ENCODE data around the gene REPS1.
"Not testable (repeated sequence)": the region's sequence is repeated elsewhere in the genome, so short reads cannot be mapped to it uniquely, and the experiment has no call there.

REPS1 gene

DNA sequence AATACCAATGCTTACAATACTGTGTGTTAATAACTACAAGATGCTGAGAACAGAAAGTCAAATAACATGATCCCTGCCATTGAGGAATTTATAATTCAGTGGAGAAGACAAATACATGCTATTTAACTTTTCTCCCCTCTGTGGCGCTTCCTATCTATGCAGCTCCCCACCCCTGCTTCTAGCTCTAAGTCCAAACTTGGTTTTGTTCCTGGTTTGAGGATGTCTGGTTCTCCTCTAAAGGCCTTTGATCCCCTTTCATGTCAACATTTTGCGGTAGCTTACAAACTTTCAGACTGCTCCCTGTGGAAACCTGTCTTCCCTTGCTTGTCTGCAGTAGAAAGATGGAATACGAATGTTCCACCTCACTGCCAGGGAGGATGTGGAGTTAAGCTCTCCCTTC, 18.4 kb upstream of the REPS1 start:
- DNase-seq (ENCODE audit: low spot score): no peak

DNA sequence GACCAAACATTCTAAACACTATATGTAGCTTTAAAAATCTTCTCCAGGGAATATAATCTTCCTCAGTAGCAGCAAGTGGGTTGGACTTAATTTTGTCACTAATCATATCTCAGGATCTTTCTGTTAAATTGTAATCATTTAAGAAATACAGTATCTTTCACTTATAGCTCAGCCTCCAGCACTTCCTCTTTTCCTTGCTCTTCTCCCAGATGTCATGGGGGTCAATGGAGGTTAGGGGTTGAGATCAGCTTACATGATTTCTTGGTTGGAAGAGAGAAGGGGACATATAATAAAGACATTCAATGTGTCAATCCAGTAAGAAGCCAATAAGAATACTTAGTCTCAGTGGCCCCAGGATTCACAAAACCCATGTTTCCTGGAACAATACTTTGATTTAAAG, 15.7 kb upstream of the REPS1 start:
- no peak for DNase-seq (ENCODE audit: low spot score)

DNA sequence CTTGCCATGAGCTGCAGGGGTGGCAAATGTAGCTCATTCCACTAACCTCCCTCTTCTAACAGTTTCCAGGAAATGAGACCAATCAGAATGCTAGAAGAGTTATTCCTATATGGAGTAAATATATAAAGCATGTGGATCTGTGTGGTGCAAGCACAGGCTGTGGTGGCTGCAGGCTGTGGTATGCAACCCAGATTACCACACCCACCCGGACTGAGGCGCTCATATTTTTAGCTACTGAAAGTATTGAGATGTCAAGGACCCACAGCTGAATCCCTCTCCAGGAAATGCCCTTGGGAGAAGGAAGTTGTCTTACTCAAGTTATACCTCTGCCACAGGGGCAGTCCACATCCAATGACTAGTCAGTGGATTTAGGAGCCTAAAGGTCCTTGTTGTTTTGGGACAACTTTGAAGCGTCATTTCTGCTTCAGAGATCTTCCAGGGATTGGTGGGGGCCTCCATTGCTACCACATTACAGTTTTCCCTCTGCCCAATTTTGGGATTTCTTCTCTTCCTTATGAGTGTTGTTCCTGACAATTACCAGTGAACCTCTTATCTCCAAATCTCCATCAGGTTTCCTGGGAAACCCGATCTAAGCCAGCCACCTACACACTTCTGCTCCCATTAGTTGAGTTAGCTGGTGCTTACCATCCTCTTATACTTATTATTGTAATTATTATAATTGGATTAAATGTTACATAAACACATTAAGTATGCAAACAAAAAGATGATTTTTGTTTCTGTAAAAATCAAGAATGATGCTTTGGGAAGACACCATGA, 12.1 kb upstream of the REPS1 start:
- no peak for DNase-seq (ENCODE audit: low spot score)

DNA sequence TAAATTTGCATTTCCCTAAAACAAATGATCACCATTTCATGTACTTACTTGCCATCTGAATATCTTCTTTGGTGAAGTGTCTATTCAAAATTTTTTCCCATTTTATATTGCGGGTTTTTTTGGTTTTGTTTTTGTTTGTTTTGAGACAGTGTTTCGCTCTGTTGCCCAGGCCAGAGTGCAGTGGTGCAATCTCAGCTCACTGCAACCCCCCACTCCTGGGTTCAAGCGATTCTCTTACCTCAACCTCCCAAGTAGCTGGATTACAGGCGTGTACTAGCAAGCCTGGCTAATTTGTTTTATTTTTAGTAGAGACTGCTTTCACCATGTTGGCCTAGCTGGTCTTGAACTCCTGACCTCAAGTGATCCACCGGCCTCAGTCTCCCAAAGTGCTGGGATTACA, 9.1 kb upstream of the REPS1 start:
- no peak for DNase-seq (ENCODE audit: low spot score)

DNA sequence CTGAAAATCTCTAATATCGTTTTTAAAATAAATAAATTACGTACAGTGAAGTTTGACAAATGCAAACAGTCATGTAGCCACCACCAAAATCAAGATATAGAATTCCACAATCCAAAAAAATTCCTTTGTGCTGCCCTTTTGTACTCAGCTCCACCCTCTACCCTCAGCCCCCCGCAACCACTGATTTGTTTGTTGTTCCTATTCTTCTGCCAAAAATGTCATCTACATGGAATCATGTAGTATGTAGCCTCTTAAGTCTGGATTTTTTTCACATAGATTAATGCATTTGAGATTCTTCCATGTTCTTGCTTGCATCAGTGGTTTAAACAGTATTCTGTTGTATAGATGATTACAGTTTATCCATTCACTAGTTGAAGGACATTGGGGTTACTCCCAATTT, 8.5 kb upstream of the REPS1 start:
- DNase-seq (ENCODE audit: low spot score): no peak

DNA sequence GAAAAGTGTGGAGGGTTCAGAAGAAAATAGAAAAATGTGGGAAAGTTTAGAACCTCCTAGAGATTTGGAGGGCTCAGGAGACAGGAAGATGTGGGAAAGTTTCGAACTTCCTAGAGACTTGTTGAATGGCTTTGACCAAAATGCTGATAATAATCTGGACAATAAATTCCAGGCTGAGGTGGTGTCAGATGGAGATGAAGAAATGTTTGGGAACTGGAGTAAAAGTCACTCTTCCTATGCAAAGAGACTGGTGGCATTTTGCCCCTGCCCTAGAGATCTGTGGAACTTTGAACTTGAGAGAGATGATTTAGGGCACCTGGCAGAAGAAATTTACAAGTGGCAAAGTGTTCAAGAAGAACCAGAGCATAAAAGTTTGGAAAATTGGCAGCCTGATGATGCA, 5.4 kb upstream of the REPS1 start:
- not testable (repeated sequence) for DNase-seq (ENCODE audit: low spot score)

DNA sequence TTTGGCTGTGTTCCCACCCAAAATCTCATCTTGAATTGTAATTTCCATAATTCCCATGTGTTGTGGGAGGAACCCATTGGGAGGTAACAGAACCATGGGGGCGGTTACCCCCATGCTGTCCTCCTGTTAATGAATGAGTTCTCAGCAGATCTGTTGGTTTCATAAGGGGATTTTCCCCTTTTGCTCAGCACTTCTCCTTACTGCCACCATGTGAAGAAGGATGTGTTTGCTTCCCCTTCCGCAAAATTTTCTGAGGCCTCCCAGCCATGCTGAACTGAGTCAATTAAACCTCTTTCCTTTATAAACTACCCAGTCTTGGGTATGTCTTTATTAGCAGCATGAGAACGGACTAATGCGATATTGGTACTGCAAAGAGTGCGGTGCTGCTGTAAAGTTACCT, 4.9 kb upstream of the REPS1 start:
- not testable (repeated sequence) for DNase-seq (ENCODE audit: low spot score)

DNA sequence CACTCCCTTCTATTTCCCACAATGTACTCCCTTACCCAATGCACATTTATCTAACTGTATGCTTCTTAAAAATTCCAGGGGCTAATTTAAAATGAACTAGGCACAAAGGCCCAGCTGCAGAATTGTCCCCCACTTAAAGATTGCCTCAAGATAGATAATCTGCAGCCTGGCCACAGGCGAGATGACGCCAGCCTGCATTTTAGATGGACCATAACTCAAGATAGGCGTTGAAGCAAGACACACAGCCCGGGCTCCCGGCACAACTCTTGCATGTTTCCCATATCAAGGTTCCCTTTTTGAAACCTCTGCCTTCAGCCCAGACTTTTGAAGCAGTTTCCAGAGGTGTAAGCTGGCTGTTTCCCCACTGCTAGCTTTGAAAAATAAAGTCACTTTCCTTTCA, 3.2 kb upstream of the REPS1 start:
- no peak for DNase-seq (ENCODE audit: low spot score)

DNA sequence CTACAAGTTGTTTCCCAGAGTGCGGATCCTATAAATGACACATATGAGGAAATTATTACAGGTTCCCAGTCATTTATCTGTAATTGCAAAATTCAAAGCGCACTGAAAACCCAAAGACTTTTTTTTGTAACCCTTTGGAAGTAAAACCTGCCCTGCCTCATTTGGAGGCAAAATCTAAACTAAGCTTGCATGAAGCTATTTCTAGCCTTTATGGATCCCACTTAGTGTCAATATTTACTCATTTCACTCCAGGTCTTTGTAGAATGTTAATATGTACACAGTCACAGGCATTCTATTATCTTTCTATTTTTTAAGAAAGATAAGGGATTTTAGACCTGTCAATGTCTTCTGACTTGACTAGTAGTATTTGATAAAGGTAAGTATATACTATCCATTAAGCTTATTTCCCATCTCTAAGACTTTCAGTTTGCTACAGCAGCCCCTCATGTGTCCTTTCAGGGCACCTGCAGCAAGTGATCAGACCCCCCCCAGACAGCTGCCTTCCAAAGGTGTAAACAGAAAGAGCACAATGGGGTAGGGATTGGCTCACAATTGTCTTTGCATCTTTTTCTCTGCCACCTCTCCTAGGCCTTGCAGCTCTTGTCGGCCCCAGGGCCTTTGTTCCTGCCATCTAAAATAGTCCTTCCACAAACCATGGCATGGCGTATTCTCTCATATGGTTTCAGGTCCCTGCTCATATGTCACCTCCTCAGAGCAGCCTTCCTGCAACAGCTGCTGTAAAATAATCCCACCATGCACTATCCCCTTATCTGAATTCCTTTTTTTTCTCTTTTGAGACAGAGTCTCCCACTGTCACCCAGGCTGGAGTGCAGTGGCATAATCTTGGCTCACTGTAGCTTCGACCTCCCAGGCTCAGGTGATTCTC, 1.3 kb upstream of the REPS1 start:
- DNase-seq (ENCODE audit: low spot score): no peak

DNA sequence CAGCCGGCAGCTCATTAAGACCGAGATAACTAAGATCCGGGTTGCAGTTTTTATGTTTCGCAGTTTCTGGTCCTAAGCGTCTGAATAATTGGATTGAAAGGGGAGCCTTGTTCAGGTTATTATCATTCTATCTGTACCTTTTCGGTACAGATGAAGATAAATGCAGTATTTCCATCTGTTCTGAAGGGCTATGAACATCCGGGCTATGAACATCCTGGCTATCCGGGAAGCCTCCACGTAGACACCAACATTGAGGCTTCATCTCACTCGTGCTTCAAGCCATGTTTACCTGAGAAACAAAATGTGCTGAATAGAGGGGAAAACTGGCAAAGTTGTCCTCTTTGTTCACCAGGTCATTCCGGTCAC, 399 bp upstream of the REPS1 start:
- DNase-seq (ENCODE audit: low spot score): peak; percentile 85

DNA sequence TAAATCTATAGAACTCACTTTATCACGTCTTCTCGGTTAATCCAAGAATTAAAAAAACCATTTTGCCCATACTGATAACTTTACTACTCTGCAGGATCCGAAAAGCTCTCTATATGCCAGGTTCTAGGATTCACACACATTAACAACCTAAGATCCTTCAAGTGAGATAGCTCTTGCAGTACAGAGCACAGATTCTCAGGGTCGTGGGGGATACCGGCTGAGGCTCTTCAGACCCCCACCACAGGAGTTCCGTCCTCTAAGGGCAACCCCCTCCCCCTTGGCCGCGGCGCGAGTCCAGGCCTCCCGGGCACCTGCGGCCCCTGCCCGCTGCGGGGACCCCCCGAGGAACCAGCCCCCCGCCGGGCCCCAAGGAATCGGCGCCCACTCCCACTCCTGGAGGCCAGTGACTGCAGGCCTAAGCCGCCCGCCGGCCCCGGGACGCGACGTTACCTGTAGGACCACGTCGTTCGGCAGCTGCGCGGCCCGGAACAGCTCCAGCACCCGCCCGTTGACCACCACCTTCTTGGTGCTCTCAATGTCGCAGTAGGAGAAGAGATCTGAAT, 892 bp downstream of the REPS1 start:
- DNase-seq (ENCODE audit: low spot score): peak; percentile 23

DNA sequence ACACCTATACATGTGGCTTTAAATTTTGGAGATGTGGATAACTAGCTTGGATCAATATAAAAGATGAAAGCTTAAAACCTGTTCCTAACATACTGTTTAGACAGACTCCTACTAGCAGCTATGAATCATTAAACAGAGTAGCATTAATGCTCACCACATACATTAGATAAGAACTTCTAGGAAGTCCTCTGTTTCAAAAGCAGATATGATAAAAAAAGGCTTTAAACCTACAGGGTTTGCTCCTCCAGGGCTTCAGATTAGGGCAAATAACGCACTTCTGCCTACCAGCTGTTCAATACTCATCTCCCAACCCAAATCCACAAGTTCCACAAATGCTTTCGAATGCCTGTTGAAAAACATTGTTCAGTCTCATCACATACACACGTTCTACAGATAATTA, 1.5 kb downstream of the REPS1 start:
- DNase-seq (ENCODE audit: low spot score): peak; percentile 32

DNA sequence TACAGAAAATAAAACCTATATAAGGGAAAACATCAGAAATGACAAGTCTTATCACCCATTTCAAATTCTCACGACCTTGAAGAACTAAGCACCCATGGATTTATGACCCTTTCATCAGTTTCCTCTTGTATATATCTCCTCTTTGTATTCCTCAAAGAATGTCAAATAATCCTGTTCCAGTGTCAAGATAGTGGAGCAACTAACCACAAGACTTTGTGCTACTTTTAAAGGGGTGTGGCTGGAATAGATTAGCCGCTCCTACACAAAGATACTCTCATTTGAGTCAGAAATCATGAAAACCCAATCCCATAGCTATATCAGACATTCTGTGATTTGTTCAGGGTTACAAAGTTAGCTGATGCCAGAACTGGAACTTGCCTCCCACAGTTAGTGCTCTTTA, 6.6 kb downstream of the REPS1 start:
- DNase-seq (ENCODE audit: low spot score): no peak

DNA sequence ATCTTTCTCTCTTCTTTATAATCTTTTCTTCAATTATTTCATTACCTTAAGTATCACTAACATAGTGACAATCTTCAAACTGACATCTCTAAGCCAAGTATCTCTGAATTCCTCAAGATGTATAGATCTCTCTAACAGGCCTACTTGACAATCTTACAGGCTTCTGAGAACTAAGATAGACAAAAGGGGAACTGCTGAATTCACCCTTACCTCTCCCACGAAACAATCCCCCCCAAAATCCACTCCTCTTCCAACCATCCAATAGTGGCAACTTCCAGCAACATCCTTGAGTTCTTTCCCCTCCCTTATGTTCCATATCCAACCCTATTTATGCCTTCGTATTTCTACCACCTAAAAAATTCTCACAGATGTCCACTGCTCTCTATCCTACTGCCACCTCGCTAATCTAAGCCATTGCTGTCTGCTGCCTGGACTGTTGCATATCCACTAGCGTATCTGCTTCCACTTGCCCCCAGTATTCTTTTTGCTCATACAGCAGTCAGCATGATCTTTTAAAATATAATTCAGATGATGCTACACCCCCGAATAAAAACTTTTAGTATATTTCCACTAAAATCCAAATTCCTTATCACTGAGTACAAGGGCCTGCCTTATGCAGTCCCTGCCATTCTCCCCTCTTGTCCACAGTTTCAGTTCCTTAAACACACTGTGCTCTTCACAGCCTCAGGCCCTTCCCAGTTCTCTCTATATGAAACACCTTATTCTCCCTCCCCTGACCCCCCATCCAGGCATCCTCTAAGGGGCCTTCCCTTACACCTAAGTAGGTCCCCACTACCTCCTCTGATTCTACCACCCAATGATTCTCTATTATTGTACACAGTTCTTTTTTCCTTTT, 8.0 kb downstream of the REPS1 start:
- peak; percentile 19 for DNase-seq (ENCODE audit: low spot score)

DNA sequence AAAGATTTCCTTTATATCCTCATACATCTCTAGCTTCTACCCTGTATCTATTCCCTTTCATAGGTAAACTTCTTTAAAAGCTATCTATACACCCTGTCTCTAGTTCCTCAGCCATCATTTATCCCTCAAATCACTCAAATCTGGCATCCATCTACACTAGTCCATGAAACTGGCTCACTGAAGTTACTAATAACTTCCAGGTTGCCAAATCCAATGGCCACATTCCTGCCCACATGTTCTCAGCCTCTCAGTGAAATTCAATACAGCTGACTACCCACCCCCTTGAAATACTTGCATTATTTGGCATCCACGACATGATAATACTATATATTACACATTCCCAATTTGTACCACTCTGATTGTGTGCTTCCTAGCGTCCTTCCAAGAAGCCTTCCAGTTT, 8.7 kb downstream of the REPS1 start:
- no peak for DNase-seq (ENCODE audit: low spot score)

DNA sequence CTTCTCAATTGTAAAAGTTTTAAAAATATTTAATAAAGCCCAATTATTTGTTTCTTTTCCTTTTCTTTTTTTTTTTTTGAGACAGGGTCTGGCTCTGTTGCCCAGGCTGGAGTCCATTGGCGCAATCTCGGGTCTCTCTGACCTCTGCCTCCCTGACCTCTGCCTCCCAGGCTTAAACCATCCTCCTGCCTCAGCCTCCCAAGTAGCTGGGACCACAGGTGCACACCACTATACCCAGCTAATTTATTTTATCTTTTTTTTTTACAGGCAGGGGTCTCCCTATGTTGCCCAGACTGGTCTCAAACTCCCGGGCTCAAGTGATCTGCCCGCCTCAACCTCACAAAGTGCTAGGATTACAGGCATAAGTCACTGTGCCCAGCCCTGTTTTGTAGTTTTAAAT, 9.8 kb downstream of the REPS1 start:
- DNase-seq (ENCODE audit: low spot score): no peak

DNA sequence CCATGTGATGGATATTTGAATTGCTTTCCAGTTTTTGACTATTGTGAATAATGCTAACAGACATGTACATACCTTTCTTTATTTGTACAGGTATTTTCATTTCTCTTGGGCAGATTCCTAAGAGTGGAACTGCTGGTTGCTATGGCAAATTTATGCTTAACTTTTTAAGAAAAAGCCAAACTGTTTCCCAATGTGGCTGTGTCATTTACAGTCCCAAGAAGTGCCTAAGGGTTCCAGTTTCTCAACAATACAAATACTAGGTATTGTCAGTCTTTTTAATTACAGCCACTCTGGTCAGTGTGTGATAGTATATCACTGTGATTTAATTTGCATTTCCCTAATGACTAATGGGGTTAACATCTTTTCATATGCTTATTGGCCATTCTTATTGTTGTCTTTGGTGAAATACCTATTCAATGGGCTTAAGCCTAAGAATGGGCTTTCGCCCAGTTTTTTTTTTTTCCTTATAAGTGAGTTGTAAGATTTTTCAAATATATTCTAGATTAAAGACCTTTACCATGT, 10.3 kb downstream of the REPS1 start:
- DNase-seq (ENCODE audit: low spot score): no peak

DNA sequence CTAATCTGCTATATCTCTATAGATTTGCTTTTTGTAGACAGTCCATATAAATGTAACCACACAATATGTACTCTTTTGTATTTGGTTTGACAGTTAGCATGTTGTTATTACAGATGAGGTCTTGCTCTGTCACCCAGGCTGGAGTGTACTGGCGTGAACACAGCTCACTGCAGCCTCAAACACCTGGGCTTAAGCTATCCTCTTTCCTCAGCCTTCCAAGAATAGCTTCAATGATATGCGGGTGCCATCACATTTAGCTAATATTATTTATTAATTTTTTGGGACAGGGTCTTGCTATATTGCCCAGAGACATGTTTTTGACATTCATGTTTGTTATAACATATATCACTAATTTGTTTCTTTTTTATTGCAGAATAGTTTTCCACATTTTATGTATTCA, 10.8 kb downstream of the REPS1 start:
- DNase-seq (ENCODE audit: low spot score): no peak

DNA sequence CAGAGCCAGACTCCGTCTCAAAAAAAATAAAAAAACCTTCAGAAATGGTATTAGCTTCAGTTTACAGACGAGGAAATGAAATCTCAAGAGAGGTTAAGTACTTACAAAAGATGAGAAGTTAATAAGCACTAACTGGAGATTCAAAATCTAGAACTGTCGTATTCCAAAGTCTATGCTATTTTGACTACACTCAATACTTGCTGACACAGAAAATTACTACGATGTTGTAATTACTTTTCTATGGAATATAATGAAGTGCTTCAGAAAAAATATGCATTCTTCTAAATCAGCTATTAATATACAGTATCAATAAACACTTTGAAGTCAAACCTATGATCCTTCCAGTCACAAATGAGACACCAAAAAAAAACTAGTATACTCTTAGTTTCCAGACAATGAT, 12.2 kb downstream of the REPS1 start:
- DNase-seq (ENCODE audit: low spot score): no peak

DNA sequence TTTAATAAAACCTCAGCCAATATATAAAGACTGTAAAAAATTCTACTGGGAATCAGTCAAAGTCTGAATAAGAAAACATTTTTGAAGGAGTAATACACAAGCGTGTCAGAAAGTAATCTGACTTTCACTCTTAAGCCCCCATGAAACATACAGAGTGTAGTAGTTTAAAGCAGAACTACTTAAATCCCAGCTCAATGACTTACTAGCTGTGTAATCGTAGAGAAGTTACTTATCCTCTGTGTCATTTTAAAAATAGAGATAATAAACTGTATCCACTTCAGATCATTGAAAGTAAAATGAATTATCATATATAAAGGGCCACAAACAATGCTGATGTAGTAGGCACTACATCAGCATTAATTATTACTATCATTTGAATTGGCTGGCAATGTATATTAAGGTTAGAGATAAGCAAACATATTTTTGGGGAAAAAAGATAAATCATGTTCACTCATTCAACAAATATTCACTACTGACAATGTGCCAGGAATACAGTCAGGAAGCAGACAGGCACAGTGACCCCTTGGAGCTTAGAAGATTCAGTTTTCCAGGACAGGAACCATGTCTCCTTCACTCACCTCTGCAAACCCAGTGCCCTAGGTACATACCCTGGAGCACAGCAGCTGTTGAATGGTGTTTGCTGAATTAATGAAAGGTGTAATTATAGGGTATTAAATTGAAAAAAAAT, 14.4 kb downstream of the REPS1 start:
- no peak for DNase-seq (ENCODE audit: low spot score)

DNA sequence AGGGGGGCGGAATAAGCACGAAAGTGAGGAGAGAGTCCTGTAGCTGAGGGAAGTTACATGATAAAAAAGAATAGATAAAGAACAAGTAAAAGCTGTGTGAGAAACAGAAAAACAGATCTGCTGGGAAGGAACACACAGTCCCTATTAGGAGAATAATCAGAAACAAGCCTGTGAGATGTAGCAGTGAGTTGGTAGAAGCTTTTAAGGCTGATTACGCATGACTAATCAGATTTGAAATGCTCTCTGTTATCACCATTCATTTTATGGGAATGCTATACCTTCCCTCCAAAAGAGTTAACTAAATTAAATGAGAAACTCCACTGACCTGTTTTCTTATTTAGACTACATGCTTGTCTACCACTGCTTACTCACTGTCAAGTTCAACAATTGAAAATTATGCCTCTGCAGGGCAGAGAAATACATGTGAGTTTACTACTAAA, 15.8 kb downstream of the REPS1 start:
- DNase-seq (ENCODE audit: low spot score): no peak

Measured in NAMALWA (cell line).